ENCODE measurements around the gene TEDDM1.
"Not testable (repeated sequence)": the region's sequence is repeated elsewhere in the genome, so short reads cannot be mapped to it uniquely, and the experiment has no call there.

The TEDDM1 gene, protein sequence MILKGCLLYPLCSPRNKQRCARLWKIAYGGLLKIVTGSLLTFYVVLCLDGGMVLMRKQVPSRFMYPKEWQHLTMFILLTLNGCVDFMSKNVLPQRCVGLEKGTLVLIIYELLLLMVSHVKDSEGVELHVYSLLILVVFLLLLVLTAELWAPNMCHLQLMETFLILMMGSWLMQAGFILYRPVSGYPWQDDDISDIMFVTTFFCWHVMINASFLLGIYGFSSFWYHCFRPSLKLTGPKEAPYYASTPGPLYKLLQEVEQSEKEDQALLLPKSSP

DNA sequence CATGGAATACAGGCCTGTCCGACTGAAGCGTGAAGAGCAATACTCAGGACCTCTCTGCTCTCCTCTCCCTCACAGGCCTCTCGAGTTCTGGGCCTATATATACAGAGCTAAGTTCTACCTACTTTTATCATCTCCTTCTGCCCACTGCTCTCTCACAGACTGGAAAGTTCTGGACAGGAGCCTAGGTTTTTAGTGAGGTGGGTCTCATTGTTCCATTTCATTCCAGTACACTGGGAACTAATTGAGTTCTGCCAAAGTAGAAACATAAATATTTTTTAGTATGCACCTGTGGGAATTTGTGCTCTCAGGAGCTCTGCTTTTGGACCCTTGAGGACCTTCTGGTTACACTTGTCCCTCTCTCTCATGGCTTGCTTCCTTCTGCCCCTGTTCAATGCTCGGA, at the start of gene TEDDM1:
Gene TEDDM1 (minus strand): TSS at position 101 of the 400 bp plus-strand sequence. CDS start 182 bp downstream, outside the sequence.
- DNase-seq, result no peak

DNA sequence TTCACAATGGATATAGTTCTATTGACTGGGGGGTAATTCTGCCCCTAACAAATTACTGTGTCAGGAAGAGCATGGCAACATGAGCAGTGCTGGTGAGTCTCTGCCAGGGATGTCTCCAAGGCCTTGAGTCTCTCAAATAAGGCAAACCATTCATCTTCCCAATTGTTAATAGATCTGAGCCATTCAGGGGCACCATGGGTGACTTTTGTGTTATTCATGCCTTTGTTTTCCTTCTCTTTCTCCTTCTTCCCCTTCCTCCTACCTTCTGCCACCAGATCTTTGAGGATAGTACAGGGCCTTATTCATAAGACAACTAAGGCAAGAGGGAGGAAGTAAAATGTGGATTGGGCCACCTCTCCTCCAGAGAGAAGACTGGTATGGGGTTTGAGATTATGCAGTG, 49.6 kb upstream of the TEDDM1 start, which contains the start of gene RGSL1:
Gene RGSL1 (plus strand): TSS at position 60 of the 400 bp plus-strand sequence. CDS start 20 bp downstream, at position 80.
- DNase-seq, result no peak

DNA sequence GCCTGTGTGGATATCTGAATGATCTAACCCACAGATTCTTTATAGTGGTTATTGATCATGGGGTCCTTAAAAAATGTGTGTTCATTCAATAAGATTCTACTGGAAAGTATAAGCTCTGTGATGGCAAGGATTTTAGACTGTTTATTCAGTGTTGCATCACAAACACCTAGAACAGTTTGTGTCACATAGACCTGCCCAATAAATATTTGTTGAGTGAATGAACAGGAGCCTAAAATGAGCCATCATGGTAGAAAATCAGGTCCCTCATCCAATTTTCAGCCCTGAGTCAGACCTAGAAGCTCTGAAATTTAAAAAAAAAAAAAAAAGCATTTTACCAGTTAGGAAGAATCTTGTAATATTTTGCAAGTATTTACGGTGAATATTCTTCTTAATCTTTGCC, 47.2 kb upstream of the TEDDM1 start:
- DNase-seq, result no peak

DNA sequence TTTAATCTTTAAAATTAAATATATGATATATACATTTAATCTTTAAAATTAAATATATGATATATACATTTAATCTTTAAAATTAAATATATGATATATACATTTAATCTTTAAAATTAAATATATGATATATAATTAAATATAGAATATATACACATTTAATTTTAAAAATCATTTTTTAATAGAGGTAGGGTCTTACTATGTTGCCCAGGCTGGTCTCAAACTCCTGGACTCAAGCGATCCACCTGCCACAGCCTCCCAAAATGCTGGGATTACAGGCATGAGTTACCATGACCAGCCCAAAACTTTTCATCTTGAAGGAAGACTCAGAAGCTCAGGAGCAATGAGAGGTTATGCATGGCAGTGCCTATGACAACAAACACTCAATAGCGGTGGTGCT, 46.7 kb upstream of the TEDDM1 start:
- not testable (repeated sequence) for DNase-seq

DNA sequence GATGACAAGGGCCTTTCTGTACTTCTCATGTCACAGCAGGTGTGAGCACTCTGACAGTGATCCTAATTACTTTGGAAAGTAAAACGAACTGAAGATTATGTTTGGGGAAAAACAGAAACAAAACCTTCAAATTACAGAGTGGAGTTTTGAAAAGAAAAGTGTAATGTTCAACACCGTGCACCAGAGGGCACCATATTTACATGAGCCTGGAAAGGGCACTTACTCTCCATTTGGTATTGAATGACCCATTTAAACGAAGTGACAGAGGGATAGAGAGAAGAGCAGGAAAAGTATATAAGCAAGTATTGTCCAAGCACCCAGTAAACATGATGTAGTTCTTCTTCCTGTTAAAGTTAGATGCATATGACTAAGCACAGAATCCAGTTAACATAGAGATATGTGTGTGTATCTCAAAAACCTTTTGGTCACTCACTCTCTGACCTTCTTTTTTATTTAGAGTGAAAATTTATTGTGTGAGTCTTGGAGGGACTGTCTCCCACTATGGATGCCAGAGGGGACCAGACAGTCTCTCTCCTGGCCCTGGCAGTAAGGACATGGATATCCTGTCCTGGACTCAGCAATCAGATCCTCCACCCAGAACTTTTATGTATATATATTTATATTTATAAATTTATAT, 45.7 kb upstream of the TEDDM1 start:
- DNase-seq, result peak; percentile 5 to 10

DNA sequence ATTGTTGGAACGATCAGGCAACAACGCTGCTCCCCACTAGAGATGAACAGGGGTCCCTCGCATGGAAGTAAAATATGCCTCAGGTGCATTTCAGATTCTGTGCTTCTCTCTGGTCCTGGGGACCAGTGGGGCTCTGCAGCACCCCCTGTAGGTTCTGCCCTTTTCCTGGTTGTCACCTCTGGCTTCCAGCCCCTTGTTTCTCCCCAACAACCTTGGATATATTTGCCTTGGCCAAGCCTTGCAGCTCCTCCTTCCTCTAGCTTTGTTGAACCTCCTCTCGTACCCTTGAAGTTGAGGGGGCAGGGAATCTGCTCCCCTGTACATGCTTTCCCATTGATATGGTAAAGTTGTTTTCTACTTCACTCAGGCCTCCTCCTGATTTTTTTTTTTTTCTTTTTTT, 44.0 kb upstream of the TEDDM1 start:
- no peak for DNase-seq

DNA sequence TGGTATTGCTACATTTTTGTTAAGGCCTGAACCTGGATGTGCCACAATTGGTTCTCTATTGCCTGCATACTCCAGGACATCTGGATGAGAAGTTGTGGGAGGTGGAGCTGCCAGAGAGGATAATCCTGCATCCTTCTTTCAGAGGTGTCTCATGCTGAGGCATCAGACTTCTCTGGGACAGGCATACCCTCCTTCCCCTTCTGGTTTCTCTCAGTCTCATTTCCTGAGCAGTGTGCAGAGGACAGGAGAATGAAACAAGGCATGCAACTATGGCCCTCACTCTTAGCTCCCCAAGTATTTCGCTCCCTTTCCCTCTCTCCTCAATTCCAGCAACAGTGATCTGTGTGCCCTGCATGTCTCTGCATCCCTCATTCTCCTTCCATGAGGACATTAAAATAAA, 41.9 kb upstream of the TEDDM1 start:
- no peak for DNase-seq

DNA sequence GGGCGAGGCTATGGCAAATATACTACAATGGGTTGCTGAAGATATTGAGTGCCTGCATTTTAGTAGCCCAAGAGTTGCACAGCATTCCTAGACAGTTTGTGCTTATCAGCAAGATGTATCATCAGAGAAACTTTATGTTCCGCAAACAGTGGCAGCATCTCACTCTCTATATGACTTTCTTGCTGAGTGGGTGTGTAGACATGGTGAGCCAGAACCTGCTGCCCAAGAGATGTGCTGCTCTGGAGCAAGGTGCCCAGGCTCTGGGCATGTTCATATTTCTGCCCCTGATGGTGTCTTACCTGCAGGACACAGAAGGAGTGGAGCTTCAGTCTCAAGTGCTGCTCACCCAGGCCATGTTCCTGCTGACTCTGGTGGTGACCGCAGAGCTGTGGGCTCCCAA, 41.3 kb upstream of the TEDDM1 start:
- no peak for DNase-seq

DNA sequence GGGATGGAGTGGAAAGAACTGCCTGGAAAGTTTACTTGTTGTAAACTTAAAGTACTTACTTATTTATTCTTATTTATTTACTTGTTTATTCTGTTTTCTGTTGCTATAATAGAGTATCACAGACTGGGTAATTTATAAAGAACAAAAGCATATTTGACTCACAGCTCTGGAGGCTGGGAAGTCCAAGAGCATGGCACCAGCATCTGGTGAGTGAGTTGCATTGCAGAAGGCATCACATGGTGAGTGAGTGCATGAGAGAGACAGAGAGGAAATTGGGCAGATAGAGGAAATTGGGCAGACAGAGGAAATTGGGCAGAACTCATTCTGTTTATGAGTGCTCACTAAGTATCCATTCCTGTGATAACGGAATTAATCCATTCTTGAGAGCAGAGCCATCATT, 37.9 kb upstream of the TEDDM1 start:
- no peak for DNase-seq

DNA sequence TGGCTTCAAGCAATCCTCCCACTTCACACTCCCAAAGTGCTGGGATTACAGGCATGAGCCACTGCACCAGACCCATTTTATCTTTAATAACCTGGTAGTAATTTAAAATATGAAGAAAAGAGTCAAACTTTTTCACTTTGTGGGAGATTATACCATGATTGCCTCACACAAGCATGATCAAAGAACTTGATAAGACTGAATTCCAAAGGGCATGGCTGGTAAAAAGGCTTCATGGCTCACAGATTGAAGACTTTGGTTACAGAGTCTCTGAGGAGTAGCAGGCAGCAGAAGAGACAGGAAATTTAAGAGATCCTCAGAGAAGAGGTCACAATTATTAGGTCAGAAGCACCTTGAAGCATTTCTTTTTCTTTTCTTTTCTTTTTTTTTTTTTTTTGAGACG, 33.1 kb upstream of the TEDDM1 start:
- no peak for DNase-seq

DNA sequence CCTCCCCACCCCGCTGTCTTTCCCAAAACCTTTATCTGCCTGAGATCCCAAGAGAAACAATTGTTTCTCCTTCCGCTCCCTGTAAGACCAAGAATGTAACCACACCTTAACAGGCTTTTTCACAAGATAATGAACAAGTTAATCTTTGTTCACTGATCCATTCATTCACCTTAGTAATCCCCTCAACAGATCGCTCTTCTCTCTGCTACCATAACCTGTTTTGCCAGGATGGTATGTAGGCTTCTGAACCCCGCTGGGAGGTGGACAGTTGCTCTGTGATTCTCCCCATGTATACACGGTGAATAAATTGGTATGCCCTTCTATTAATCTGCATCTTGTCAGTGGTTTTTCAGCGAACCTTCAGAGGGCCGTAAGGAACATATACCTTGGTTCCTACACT, 30.8 kb upstream of the TEDDM1 start:
- no peak for DNase-seq

DNA sequence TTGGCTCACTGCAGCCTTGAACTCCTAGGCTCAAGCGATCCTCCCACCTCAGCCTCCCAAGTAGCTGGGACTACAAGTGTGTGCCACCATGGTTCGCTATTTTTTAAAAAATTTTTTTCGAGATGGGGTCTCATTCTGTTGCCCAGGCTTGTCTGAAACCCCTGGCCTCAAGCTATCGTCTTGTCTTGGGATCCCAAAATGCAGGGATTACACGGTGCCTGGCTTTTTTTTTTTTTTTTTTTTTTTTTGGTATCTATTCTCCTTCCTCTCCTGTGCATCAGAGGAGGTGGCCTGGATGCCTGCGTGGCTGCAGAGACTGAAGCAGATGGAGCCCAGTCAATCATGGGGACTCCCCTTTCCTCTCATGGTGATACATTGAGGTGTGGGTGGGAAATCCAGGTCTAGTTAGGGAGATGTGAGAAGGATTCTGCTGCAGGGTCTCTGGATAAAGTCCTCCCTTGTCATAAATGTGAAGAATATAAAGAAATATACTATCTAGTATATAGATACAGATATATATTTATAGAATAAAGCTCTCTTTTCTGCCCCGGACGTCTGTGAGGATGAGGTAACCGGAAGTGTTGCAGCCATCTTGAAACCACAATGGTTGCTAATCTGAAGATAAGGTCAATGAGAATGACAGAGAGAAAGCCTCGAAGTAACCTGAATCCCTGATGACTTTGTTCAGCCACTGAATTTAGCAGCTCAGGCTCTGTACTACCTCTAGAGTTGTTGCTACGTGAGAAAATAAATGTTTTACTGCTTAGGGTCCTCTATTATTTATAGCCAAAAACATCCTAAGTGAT, 30.0 kb upstream of the TEDDM1 start:
- DNase-seq, result peak; percentile 2 to 4

DNA sequence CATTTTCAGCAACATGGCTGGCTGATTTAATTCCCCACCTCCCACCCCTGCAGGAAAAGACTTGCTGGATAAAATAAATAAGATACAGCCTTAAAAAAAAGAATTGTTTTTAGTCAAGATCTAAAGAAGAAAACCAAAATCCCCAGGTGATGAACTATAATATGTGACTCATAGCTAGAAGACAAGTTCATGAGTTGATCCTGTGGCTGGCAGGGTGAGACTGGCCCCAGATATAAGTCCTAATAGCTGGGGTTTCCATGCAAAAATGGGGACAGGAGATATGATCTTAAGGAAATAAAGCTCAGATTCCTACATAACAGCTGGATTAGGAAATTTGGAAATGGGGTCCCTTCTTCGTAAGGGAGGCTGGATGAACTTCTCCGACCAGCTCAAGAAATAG, 27.6 kb upstream of the TEDDM1 start:
- DNase-seq, result no peak

DNA sequence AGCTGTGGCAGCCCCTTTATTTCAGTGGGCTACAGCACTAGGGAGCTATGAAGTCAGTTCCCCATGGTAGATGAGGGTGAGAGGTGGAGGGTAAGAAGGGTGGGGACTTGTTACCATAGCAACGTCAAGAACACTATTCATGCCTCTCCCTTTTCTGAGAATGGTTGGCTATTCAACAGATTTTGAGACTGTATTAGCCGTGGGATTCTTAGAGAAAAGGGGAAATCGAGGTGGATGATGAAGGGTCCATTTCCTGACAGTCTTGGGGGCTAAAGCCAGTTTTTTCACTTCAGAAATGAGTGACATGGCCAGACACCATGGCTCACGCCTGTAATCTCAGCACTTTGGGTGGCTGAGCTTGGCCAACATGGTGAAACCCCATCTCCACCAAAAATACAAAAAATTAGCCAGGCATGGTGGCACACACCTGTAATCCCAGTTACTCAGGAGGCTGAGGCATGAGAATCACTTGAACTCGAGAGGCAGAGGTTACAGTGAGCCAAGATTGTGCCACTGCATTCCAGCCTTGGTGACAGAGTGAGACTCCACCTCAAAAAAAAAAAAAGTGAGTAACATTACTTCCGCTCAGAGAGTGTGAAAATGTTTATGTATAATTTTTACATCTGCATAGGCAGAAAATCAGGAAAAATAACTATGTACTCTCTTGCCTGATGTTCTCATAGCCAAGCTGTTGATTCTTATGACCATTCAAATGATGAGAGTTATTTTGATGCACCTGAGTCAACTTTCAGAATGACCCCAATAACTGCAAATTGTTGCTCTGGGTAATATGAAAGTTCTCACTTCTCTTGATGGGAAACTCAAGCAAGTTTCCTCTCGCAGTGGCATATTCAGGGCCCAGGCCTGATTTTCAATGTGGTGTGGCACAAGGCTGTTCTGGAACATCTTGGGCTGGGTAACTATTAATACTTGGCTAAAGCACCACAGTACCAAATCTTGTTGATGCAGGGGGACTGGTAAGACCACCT, 26.3 kb upstream of the TEDDM1 start:
- no peak for DNase-seq

DNA sequence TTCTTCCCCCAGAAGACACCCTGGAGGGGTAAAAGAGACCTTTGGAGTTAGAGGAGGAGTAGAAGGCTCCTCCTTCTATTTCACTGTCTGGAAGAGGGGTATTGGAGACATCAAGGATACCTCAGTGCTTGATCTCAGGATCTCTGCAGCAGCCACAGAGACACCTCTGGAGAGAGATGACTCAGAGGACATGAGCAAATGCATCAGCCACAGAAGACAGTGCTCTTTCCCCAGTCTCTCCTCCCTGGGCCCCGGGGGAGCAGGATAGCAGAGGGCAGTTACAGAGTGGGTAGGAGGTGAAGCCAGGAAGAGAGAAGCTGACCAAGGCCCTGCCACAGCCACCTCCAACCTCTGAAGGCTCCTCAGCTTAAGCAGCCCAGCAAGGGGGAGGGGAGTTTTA, 15.3 kb upstream of the TEDDM1 start:
- DNase-seq, result no peak

DNA sequence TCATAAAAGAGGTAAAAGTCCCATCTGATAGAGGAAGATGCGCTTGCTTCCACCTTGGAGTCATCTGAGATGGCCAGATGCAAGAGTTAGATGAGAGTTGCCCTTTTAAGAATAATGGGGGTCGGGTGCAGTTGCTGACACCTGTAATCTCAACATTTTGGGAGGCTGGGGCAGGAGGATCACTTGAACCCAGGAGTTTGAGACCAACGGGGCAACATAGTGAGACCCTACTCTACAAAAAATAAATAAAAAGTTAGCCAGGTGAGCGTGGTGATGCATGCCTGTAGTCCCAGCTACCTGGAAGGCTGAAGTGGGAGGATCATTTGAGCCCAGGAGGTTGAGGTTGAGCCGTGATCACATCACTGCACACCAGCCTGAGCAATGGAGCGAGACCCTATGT, 13.5 kb upstream of the TEDDM1 start:
- DNase-seq, result no peak

DNA sequence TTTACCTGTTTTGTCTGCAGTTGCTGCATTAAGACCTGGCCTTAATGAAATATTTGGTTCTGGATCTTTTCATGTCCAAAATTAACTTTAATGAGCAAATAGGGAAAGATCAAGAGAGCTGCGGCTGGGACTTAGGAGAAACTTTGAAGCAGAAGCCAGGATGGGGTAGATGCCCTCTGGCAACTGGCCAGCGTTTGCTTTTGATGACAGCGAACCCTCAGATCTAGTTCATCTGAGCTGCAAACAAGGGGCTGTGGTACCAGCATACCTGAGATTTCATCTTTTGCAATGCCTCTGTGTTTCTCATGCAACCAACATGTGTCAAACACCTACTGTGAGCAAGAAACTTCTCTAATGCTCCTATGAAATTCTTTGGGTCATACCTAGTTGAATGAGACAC, 13.0 kb upstream of the TEDDM1 start:
- DNase-seq, result no peak

DNA sequence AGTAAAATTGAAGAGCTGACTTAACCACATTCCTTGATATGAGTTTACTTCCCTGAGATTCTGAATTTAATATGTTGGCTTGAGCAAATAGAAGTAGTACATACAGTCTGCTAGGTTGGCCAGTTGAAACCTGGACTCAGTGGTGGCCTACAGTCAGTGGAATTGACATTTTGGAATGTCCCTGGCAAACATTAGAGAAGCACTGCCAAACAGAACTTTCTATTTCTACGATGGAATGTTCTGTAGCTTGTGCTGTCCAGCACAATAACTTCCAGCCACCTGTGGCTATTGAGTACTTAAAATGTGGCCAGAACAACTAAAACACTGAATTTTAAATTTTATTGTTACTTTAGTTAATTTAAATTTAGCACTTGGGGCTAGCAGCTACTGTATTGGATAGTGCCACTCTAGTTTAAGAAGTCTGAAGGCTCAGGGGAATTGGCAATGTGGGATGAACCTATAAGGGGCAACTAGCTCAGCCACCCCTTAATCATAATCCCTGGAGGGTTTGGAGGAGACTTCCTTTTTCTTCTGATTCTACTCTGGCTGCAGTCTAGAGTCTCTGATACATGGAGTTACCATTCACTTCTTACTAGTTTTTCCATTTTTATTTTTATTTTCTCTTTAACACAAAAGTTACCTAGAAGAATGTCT, 10.3 kb upstream of the TEDDM1 start:
- no peak for DNase-seq

DNA sequence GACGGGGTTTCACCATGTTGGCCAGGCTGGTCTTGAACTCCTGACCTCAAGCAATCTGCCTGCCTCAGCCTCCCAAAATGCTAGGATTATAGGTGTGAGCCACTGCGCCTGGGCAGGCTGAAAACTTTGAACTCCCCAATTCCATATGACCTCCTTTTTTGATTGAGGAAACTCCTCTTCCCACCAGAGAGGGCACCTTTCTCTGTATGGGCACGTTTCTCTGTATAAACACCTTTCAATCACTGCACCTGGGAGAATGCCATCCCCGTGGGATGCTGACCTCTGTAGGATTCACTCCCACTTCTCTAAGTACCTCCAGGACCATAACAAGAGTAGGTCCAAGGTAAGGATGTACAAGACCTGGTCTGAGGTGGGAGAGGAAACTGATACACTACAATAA, 9.7 kb upstream of the TEDDM1 start:
- DNase-seq, result no peak

DNA sequence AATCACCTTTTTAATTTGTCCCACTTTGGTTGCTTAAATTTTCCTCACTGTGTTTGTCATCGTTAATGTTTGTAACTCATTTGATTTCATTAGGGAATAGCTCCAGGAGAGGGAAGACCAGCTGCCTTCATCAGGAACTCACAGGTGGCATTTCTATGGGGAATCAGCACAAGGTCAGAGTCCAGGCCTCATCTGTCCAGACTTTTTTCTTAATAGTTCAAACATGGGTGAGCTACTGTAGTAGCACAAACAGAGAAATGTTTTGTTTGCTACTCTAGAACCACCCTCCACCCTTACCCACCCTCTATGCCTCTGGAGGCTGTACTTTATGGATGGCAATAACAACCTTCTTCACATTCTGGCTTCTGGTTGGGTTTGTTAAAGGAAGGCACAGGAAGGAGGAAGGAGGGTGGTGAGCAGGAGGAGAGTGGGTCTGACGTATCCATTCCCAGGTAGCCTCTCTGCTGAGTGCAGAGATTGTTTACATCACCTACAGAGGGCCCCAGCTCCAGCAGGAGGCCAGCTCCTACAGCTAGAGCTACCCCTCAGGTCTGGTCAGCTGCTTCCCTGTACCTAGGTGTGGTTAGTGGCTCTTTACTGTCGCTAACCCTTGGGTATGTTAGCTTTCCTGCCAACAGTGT, 8.1 kb upstream of the TEDDM1 start:
- DNase-seq, result no peak

DNA sequence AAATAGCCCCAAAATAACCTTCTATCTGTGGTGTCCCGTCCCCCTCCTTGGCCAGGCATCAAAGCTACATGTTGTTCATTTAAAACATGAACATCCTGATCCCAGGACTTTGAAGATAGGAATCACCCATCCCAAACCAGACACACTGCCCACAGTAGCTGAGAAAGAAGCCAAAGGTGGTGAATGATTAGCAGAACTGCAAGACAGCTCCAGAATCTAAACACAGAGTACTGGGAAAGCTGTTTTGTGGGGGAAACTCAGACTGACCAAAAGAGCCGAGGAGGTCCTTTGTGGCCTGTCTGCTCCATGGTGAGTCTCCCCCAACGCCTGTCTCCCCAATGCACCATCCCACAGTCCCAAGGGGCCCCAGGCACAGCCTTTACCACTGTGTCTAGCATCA, 7.3 kb upstream of the TEDDM1 start:
- no peak for DNase-seq

DNA sequence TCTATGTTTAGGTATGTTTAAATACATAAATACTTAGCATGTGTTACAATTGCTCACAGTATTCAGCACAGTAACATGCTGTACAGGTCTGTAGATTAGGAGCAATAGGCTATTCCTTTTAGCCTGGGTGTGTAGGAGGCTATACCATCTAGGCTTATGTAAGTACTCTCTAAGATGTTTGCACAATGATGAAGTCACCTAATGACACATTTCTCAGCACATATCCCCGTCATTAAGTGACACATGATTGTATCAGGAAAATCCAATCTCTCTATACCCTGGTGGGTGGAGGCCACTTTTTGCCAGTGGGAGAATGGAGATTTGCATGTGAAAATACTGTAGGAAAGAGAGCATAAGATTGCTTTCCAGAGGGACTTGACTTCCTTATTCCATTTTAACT, 5.5 kb upstream of the TEDDM1 start:
- DNase-seq, result no peak
